ENCODE results near the gene MAVS. TPM values are rescaled to one million over a fixed set of nuclear protein-coding genes. Genes with fewer than 3 reads are reported as not detected.
"Not testable (repeated sequence)": the region's sequence is repeated elsewhere in the genome, so short reads cannot be mapped to it uniquely, and the experiment has no call there.

MAVS gene
- total RNA-seq, 1 donor from 2014 or later: 37.9 TPM

DNA sequence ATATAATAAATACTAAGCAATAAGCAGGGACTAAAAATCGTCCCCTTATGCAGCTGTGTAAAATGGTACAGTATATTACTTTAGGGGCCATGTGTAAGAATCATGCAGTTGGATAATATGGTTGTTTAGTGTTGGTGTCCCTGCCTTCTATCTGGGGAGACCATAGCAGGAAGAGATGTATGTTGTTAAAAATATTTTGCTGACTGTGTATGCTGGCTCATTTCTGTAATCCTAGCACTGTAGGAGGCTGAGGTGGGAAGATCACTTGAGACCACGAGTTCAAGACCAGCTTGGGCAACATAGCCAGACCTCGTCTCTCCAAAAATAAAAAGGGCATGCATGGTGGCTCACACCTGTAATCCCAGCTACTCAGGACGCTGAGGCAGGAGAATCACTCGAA lies 48.2 kb downstream of the MAVS start:
- TF ChIP-seq, protein P1, sequence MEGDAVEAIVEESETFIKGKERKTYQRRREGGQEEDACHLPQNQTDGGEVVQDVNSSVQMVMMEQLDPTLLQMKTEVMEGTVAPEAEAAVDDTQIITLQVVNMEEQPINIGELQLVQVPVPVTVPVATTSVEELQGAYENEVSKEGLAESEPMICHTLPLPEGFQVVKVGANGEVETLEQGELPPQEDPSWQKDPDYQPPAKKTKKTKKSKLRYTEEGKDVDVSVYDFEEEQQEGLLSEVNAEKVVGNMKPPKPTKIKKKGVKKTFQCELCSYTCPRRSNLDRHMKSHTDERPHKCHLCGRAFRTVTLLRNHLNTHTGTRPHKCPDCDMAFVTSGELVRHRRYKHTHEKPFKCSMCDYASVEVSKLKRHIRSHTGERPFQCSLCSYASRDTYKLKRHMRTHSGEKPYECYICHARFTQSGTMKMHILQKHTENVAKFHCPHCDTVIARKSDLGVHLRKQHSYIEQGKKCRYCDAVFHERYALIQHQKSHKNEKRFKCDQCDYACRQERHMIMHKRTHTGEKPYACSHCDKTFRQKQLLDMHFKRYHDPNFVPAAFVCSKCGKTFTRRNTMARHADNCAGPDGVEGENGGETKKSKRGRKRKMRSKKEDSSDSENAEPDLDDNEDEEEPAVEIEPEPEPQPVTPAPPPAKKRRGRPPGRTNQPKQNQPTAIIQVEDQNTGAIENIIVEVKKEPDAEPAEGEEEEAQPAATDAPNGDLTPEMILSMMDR (IDR thresholded peaks at IDR 0.05): no peak
- no peak overlapping the region for H3K4me3 Mint-ChIP-seq (ENCODE audit: unreplicated experiment)
- H3K36me3 Mint-ChIP-seq (ENCODE audit: low read depth): no peaks in the 10 kb centered on the region
- no peaks in the 10 kb centered on the region for H3K9me3 Mint-ChIP-seq (ENCODE audit: low read depth)
- no peaks in the 10 kb centered on the region for H3K27me3 Mint-ChIP-seq (ENCODE audit: low read depth)
- H3K4me1 Mint-ChIP-seq (ENCODE audit: low read depth): peaks cover 74% of the 10 kb centered on the region
- DNase-seq (ENCODE audit: low spot score): no peak
- H3K27ac Mint-ChIP-seq (ENCODE audit: unreplicated experiment): no peak overlapping the region

DNA sequence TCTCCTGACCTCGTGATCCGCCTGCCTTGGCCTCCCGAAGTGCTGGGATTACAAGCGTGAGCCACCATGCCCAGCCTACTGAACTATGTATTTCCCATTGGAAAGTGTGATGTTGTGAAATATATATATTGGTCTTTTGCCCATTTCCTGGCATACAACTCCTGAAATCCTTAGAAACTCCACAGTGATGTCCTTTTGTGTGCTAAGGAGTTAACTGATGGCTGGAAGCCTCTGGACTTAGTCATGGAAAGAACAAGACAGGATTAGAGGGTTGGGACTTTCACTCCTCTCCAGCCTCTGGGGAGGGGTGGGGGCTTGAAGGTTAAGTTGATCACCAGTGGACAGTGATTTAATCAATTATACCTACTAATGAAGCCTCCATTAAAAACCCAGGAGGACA lies 49.7 kb downstream of the MAVS start:
- Mint-ChIP-seq H3K27ac (ENCODE audit: unreplicated experiment) (peak overlapping the region; percentile 32), H3K36me3 (ENCODE audit: low read depth) (no peaks in the 10 kb centered on the region), H3K4me1 (ENCODE audit: low read depth) (peaks cover 74% of the 10 kb centered on the region), H3K27me3 (ENCODE audit: low read depth) (no peaks in the 10 kb centered on the region), H3K9me3 (ENCODE audit: low read depth) (no peaks in the 10 kb centered on the region), H3K4me3 (ENCODE audit: unreplicated experiment) (no peak overlapping the region)
- DNase-seq (ENCODE audit: low spot score): no peak
- TF ChIP-seq, protein P1 (IDR thresholded peaks at IDR 0.05): no peak

DNA sequence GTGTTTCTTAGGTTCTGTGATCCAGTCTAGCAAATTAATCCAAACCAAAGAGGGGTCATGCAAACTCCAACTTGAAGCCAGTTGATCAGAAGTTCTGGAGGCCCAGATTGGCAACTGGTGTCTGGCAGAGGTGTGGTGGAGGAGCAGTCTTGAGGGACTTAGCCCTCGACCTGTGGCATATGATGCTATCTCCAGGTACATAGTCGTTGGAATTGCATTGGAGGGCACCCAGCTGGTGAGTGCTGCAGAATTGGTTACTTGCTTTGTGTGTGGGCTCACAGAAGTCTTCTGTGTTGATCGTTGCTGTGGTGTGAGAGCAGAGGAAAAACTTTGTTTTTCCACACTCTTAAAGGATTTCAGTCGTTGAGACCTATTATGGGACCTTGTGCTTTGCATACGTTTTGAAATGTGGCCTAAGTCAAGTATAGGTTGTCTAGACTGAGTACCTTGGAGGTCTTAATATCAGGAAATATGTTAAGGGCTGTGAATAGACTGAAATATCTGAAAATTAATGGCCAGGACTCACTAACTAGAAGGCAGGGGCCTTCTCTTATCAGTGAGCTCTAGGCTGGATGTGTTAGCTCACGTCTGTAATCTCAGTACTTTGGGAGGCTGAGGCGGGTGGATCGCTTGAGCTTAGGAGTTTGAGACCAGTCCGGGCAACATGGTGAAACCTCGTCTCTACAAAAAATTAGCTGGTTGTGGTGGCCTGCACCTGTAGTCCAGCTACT lies 50.4 kb downstream of the MAVS start:
- no peak for DNase-seq (ENCODE audit: low spot score)
- H3K36me3 Mint-ChIP-seq (ENCODE audit: low read depth): no peaks in the 10 kb centered on the region
- H3K4me3 Mint-ChIP-seq (ENCODE audit: unreplicated experiment): no peak overlapping the region
- no peaks in the 10 kb centered on the region for H3K9me3 Mint-ChIP-seq (ENCODE audit: low read depth)
- H3K27ac Mint-ChIP-seq (ENCODE audit: unreplicated experiment): peak overlapping the region; percentile 41
- TF ChIP-seq, protein P1 (IDR thresholded peaks at IDR 0.05): no peak
- H3K4me1 Mint-ChIP-seq (ENCODE audit: low read depth): peaks cover 74% of the 10 kb centered on the region
- no peaks in the 10 kb centered on the region for H3K27me3 Mint-ChIP-seq (ENCODE audit: low read depth)

DNA sequence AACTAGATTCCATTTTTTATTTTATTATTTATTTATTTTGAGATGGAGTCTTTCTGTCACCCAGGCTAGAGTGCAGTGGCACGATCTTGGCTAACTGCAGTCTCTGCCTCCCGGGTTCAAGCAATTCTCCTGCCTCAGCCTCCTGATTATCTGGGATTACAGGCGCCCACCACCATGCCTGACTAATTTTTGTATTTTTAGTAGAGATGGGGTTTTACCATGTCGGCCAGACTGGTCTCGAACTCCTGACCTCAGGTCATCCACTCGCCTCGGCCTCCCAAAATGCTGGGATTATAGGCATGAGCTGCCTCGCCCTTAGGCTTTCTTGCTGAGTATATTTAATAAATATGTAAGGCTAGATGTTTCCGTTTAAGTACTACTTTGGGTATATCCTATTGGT lies 51.5 kb downstream of the MAVS start:
- not testable (repeated sequence) for H3K27me3 Mint-ChIP-seq (ENCODE audit: low read depth); H3K9me3 Mint-ChIP-seq (ENCODE audit: low read depth); H3K36me3 Mint-ChIP-seq (ENCODE audit: low read depth); DNase-seq (ENCODE audit: low spot score); H3K4me3 Mint-ChIP-seq (ENCODE audit: unreplicated experiment)
- H3K4me1 Mint-ChIP-seq (ENCODE audit: low read depth): peaks cover 72% of the 10 kb centered on the region
- peak overlapping the region; percentile 51 for H3K27ac Mint-ChIP-seq (ENCODE audit: unreplicated experiment)

DNA sequence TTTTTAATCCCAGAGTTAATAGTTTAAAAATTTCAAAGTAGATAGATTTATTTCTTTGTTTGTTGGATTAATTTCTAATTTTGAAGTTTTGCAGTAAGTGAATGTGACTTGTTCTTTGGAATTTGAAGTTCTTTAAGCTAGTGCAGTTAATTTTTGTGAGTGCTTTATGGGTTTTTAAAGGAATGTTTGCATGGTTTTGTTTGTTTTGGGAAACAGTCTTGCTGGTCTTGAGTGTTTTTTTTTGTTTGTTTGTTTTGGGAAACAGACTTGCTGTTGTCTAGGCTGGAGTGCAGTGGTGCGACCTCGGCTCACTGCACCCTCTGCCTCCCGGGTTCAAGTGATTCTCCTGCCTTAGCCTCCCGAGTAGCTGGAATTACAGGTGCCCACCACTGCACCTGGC lies 52.0 kb downstream of the MAVS start:
- Mint-ChIP-seq H3K27ac (ENCODE audit: unreplicated experiment) (peak overlapping the region; percentile 67), H3K4me3 (ENCODE audit: unreplicated experiment) (no peak overlapping the region), H3K27me3 (ENCODE audit: low read depth) (no peaks in the 10 kb centered on the region), H3K36me3 (ENCODE audit: low read depth) (no peaks in the 10 kb centered on the region), H3K4me1 (ENCODE audit: low read depth) (peaks cover 71% of the 10 kb centered on the region), H3K9me3 (ENCODE audit: low read depth) (no peaks in the 10 kb centered on the region)
- TF ChIP-seq, protein P1 (IDR thresholded peaks at IDR 0.05): no peak
- DNase-seq (ENCODE audit: low spot score): no peak

DNA sequence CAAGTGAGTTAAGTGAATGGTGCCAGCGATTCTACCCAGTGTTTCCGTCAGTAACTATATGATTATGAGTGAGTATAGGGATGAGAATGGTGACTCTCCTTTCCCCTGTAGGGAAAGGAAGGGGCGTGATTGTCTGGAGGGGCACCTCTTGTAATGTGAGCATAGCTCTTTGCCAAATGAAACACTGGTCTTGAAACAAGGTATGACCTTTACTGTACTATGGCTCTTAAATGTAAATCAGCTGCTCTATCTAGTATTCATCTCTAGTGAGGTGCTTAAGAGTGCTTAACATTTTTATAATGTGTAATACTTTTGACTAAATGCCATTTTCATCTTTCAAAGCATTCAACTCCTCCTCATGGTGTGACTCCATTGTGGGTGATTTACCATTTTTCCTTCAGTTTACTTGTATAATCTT lies 53.6 kb downstream of the MAVS start:
- Mint-ChIP-seq H3K4me3 (ENCODE audit: unreplicated experiment) (no peak overlapping the region), H3K27ac (ENCODE audit: unreplicated experiment) (peak overlapping the region; percentile 70), H3K27me3 (ENCODE audit: low read depth) (no peaks in the 10 kb centered on the region), H3K9me3 (ENCODE audit: low read depth) (no peaks in the 10 kb centered on the region), H3K36me3 (ENCODE audit: low read depth) (no peaks in the 10 kb centered on the region), H3K4me1 (ENCODE audit: low read depth) (peaks cover 76% of the 10 kb centered on the region)
- DNase-seq (ENCODE audit: low spot score): no peak
- TF ChIP-seq, protein P1 (IDR thresholded peaks at IDR 0.05): no peak

Data from chondrocyte (in vitro differentiated cells).